K562 (cell line): ENCODE results near the gene ARL2. TPM values are rescaled to one million over a fixed set of nuclear protein-coding genes. Genes with fewer than 3 reads are reported as not detected.
A peak's percentile ranks its signal among the peaks of the same experiment; 100 is the strongest.

Experiments used
- ADNP ChIP-seq: fragments of 200-800 bp; sonication (Bioruptor generic); IDR thresholded peaks from 2 replicates; pipeline ENCODE4 v1.6.1; 2016; ENCODE audit warnings: missing genetic modification characterization, missing compliant biosample characterization
- CBX8 ChIP-seq: fragments of 200-600 bp; sonication (generic); IDR thresholded peaks from 2 replicates; pipeline ENCODE4 v1.6.1; 2012; ENCODE audit warnings: borderline replicate concordance, mixed run types, low read depth, mild to moderate bottlenecking, moderate library complexity, mixed read lengths, low read length, control low read depth, inconsistent platforms; ENCODE audit not compliant: poor library complexity, severe bottlenecking; ENCODE audit errors: extremely low read depth
- DNMT1 ChIP-seq: fragments of 450-650 bp; IDR thresholded peaks from 2 replicates; pipeline ENCODE4 v1.6.1; 2016; ENCODE audit warnings: antibody characterized with exemption, mild to moderate bottlenecking
- E2F1 ChIP-seq: sonication (generic); formaldehyde crosslinking; IDR thresholded peaks from 2 replicates; pipeline ENCODE4 v1.8.1; 2023; ENCODE audit warnings: mild to moderate bottlenecking, missing genetic modification reagents, moderate library complexity
- ESRRB ChIP-seq: fragments of 250-450 bp; sonication (Bioruptor Pico); IDR thresholded peaks from 2 replicates; pipeline ENCODE4 v1.5.0; 2020; ENCODE audit warnings: mild to moderate bottlenecking, moderate library complexity, borderline replicate concordance
- GATAD2B ChIP-seq: fragments of 450-650 bp; IDR thresholded peaks from 2 replicates; pipeline ENCODE4 v1.6.1; 2017; ENCODE audit warnings: mild to moderate bottlenecking, borderline replicate concordance
- MLX ChIP-seq, 2 experiments: fragments of 450-650 bp in 1 of 2; sonication (generic) in 1 of 2; formaldehyde crosslinking; conservative IDR thresholded peaks; 2 replicates each; pipeline versions ENCODE4 v1.4.0 to v1.8.1; 2020 to 2022; ENCODE audit warnings: mild to moderate bottlenecking in 1 of 2, missing genetic modification reagents in 1 of 2
- MTA3 ChIP-seq: fragments of 450-650 bp; formaldehyde crosslinking; IDR thresholded peaks from 2 replicates; pipeline ENCODE4 v1.6.1; 2017; ENCODE audit warnings: mild to moderate bottlenecking, borderline replicate concordance
- NR4A1 ChIP-seq, 2 experiments: fragments of 250-450 bp in 1 of 2; fragments of 450-650 bp in 1 of 2; sonication (Bioruptor Pico) in 1 of 2; IDR thresholded peaks; 2 replicates each; pipeline versions ENCODE4 v1.4.0 to v1.6.1; 2016 to 2020; ENCODE audit warnings: mild to moderate bottlenecking in 2 of 2, missing compliant biosample characterization in 1 of 2, missing genetic modification characterization in 1 of 2, moderate library complexity in 1 of 2
- SAFB2 ChIP-seq: fragments of 200-400 bp; formaldehyde crosslinking; IDR thresholded peaks from 2 replicates; pipeline ENCODE4 v1.6.1; 2018; ENCODE audit warnings: borderline replicate concordance, low read length, low read depth, moderate library complexity; ENCODE audit not compliant: severe bottlenecking
- SMARCA4 ChIP-seq: fragments of 450-650 bp; IDR thresholded peaks from 2 replicates; pipeline ENCODE4 v1.6.1; 2016
- SPI1 ChIP-seq: IDR thresholded peaks from 2 replicates; pipeline ENCODE4 v1.6.1; 2011; ENCODE audit warnings: low read depth, low read length, control low read depth, borderline replicate concordance
- SRSF3 ChIP-seq: fragments of 200-400 bp; formaldehyde crosslinking; IDR thresholded peaks from 2 replicates; pipeline ENCODE4 v1.6.1; 2016; ENCODE audit warnings: mild to moderate bottlenecking, low read length, moderate library complexity; ENCODE audit not compliant: insufficient read depth
- TEAD4 ChIP-seq, 2 experiments: sonication (generic) in 1 of 2; formaldehyde crosslinking in 1 of 2; IDR thresholded peaks; 2 replicates each; pipeline versions ENCODE4 v1.6.1 to v1.8.0; 2012 to 2022; ENCODE audit warnings: borderline replicate concordance in 1 of 2, inconsistent platforms in 1 of 2, low read length in 1 of 2, mild to moderate bottlenecking in 1 of 2, missing genetic modification reagents in 1 of 2
- TOE1 ChIP-seq, 2 experiments: fragments of 450-650 bp in 1 of 2; sonication (generic) in 1 of 2; formaldehyde crosslinking in 1 of 2; IDR thresholded peaks; 2 replicates each; pipeline versions ENCODE4 v1.7.1 to v1.8.0; 2016 to 2022; ENCODE audit warnings: borderline replicate concordance in 2 of 2, mild to moderate bottlenecking in 2 of 2, antibody characterized with exemption in 1 of 2, inconsistent platforms in 1 of 2, low read depth in 1 of 2, missing genetic modification reagents in 1 of 2, moderate library complexity in 1 of 2
- VEZF1 ChIP-seq: fragments of 200-800 bp; sonication (Bioruptor generic); IDR thresholded peaks from 2 replicates; pipeline ENCODE4 v1.6.1; 2017; ENCODE audit warnings: missing genetic modification characterization, missing compliant biosample characterization
- ZNF143 ChIP-seq: sonication (generic); formaldehyde crosslinking; IDR thresholded peaks from 2 replicates; pipeline ENCODE4 v1.9.0; 2022; ENCODE audit warnings: mild to moderate bottlenecking, missing genetic modification reagents
- ZNF311 ChIP-seq: fragments of 250-450 bp; sonication (Bioruptor Pico); IDR thresholded peaks from 2 replicates; pipeline ENCODE4 v1.4.0; 2020; ENCODE audit warnings: mild to moderate bottlenecking, moderate library complexity
- ZNF639 ChIP-seq, 2 experiments: fragments of 200-800 bp in 1 of 2; sonication (Bioruptor generic) in 1 of 2; sonication (generic) in 1 of 2; formaldehyde crosslinking in 1 of 2; IDR thresholded peaks in 1 of 2; conservative IDR thresholded peaks in 1 of 2; 2 replicates each; pipeline versions ENCODE4 v1.5.0 to v1.6.1; 2016 to 2020; ENCODE audit warnings: missing compliant biosample characterization in 1 of 2, missing genetic modification characterization in 1 of 2, missing genetic modification reagents in 1 of 2
- polyA plus RNA-seq, 8 experiments: library from polyadenylated mRNA; depleted of rRNA in 4 of 8; stranded (reverse) in 5 of 8; unstranded in 3 of 8; fragments of >200 nt; fragmentation: Nextera tagmentation in 2 of 8; fragmentation: Illumina TruSeq in 1 of 8; extraction: Ambion mirVana in 2 of 8; extraction: Trizol in 1 of 8; gene quantifications; 2 replicates each; pipeline versions ENCODE4 v1.2.1 to v1.2.3, GENCODE V29; 2011 to 2014; ENCODE audit warnings: inconsistent platforms in 1 of 8, missing spikeins in 1 of 8
- total RNA-seq, 7 experiments: library from RNA; depleted of rRNA in 6 of 7; stranded (reverse); fragments of >200 nt in 6 of 7; fragmentation: Illumina TruSeq in 2 of 7; extraction: Trizol in 2 of 7; gene quantifications; 2 replicates each; pipeline versions ENCODE4 v1.2.1 to v1.2.3, GENCODE V29; 2011 to 2021; ENCODE audit warnings: low replicate concordance in 1 of 7

ARL2 gene
- total and polyA plus RNA-seq, 9 of the 15 experiments (the other 6 are each of a cell fraction or from before 2014, with no cell fraction given) = 5.7 to 154 (median 92.2) TPM

- no peak for TF ChIP-seq ESRRB (CRISPR knock-in tag)
- no peak for TF ChIP-seq E2F1 (CRISPR knock-in tag)
- peak; percentile 61; the same call in 1 of the 2 replicates for TF ChIP-seq SMARCA4
- TF ChIP-seq NR4A1 (CRISPR knock-in tag; IDR thresholded peaks at IDR 0.05) = no peak
- TF ChIP-seq NR4A1 (tag; IDR thresholded peaks at IDR 0.05) = no peak
- no peak for TF ChIP-seq ZNF311 (CRISPR knock-in tag)
- 0 out of 2 replicates have a peak, but pooled peaks have one; percentile 80 for TF ChIP-seq MTA3
- TF ChIP-seq MLX (CRISPR knock-in tag; conservative IDR thresholded peaks at IDR 0.05) = no peak
- TF ChIP-seq ADNP (tag) = no peak
- TF ChIP-seq TOE1 (IDR thresholded peaks at IDR 0.05; ENCODE audit: borderline replicate concordance) = peak; percentile 58
- no peak for TF ChIP-seq TOE1 (CRISPR knock-in tag; IDR thresholded peaks at IDR 0.05; ENCODE audit: borderline replicate concordance, low read depth)
- no peak for TF ChIP-seq SRSF3
- TF ChIP-seq DNMT1 = no peak
- TF ChIP-seq ZNF143 (CRISPR knock-in tag) = no peak
- TF ChIP-seq ZNF639 (CRISPR knock-in tag; conservative IDR thresholded peaks at IDR 0.05 in 1 of 2, IDR thresholded peaks at IDR 0.05 in 1 of 2) = 0 out of 4 replicates have a peak, but pooled peaks of 1 of the 2 experiments have one; percentile 18
- TF ChIP-seq SAFB2 = no peak
- TF ChIP-seq GATAD2B = no peak
- TF ChIP-seq VEZF1 (CRISPR knock-in tag) = peak; percentile 75
- TF ChIP-seq TEAD4 (IDR thresholded peaks at IDR 0.05; ENCODE audit: low read length) = peak; percentile 25; the same call in 1 of the 2 replicates
- no peak for TF ChIP-seq TEAD4 (CRISPR knock-in tag; IDR thresholded peaks at IDR 0.05; ENCODE audit: borderline replicate concordance)
- no peak for TF ChIP-seq CBX8
- peak; percentile 46; the same call in 1 of the 2 replicates for TF ChIP-seq SPI1
Observed at GRCh38 chr11:64996710-64997380, 17.1 kb upstream of the ARL2 start, which contains the start of gene BATF2 (continued).
